Motor neuron (in vitro differentiated cells): ENCODE measurements around the gene NSUN2. TPM values are rescaled to one million over a fixed set of nuclear protein-coding genes. Genes with fewer than 3 reads are reported as not detected.
A peak's percentile ranks its signal among the peaks of the same experiment; 100 is the strongest.
"Not testable (repeated sequence)": the region's sequence is repeated elsewhere in the genome, so short reads cannot be mapped to it uniquely, and the experiment has no call there.

Experiments
- ATAC-seq, 8 experiments: fragments of 200-7000 bp; cut with Tn5 transposase; replicated peaks in 6 of 8; 2 replicates each; pipeline ENCODE4 v1.8.0; 2021; ENCODE audit warnings: mild to moderate bottlenecking in 8 of 8, moderate library complexity in 8 of 8
- H3K27ac ChIP-seq, 2 donors: fragments of 250-450 bp; sonication (Bioruptor Pico); 2 replicates each; pipeline ENCODE4 v1.9.0; 2021; ENCODE audit warnings: antibody characterized with exemption in 2 of 2, mild to moderate bottlenecking in 2 of 2, moderate library complexity in 1 of 2
- H3K4me1 ChIP-seq, 2 donors: fragments of 250-450 bp; sonication (Bioruptor Pico); replicated peaks in 1 of 2; 2 replicates each; pipeline ENCODE4 v1.6.1; 2021; ENCODE audit warnings: antibody characterized with exemption in 2 of 2, mild to moderate bottlenecking in 2 of 2, moderate library complexity in 1 of 2
- H3K4me3 ChIP-seq, 5 donors: fragments of 250-450 bp; sonication (Bioruptor Pico); 2 replicates each; pipeline ENCODE4 v1.9.0; 2021; ENCODE audit warnings: antibody characterized with exemption in 5 of 5, mild to moderate bottlenecking in 5 of 5, moderate library complexity in 4 of 5
- WGBS, 10 experiments: fragments of 450-650 bp; shearing (Covaris generic); methylation state at CpG; one replicate each; pipeline ENCODE4 v1.0.0; 2022; 5-methylcytosine and 5-hydroxymethylcytosine counted together
- in situ Hi-C, 9 experiments: fragments of 400-800 bp; cut with MboI; loops; one replicate each; pipeline ENCODE4 v1.15.0; 2021; ENCODE audit warnings: low sequenced_read_pairs in 9 of 9, low pct_unique_long_range_greater_than_20kb in 2 of 9; ENCODE audit not compliant: unreplicated experiment in 9 of 9
- total RNA-seq, 8 experiments: library from RNA; unstranded; fragments of 300-600 nt; gene quantifications; 2 replicates each; pipeline versions ENCODE4 v1.2.3 to v1.2.4, GENCODE V29; 2022

Gene NSUN2
- total RNA-seq, 8 experiments from 2014 or later: 20.6 to 86.7 (median 35.2) TPM

GRCh38 chr5:6576861-6577501 is 55.9 kb downstream of the NSUN2 start:
- peak in 3 of 8 experiments; percentile 76 to 83 (median 80) for ATAC-seq
- in situ Hi-C loops: loop anchor here in 2 of 9 experiments (25.0 kb wide), 1 partner anchor 1090 kb away; no protein-coding TSS in a partner anchor
- no peak overlapping the region for H3K4me3 ChIP-seq
- 34 to 100% (median 74%) methylated on average over 1 to 5 of the region's 5 CpGs for WGBS, 10 experiments
- H3K27ac ChIP-seq: no peak overlapping the region
- peaks cover 10 to 33% of the 10 kb centered on the region in 2 donors for H3K4me1 ChIP-seq

- H3K4me1 ChIP-seq: peaks cover 10 to 30% of the 10 kb centered on the region in 2 donors
- H3K27ac ChIP-seq: no peak overlapping the region
- WGBS, 10 experiments: 18 to 58% (median 48%) methylated on average over 1 to 11 of the region's 12 CpGs; no CpG with 5 or more reads in 1 of the 10 experiments
- in situ Hi-C loops: loop anchor here in 4 of 9 experiments (25.0 kb wide), 1 partner anchor 1087 kb away; no protein-coding TSS in a partner anchor
- ATAC-seq: peak in 7 of 8 experiments; percentile 26 to 72 (median 54)
- H3K4me3 ChIP-seq: no peak overlapping the region
These were observed 58.2 kb downstream of the NSUN2 start for GRCh38 chr5:6574537-6575245.

- Histone ChIP-seq H3K4me3 (no peak overlapping the region), H3K4me1 (peaks cover 10 to 30% of the 10 kb centered on the region in 2 donors), H3K27ac (no peak overlapping the region)
- in situ Hi-C loops: loop anchor here in 2 of 9 experiments (25.0 kb wide), 1 partner anchor 1087 kb away; no protein-coding TSS in a partner anchor
- no peak for ATAC-seq
- 0 to 87% (median 79%) methylated on average over 1 to 9 of the region's 11 CpGs; no CpG with 5 or more reads in 5 of the 10 experiments for WGBS, 10 experiments
These were observed 58.7 kb downstream of the NSUN2 start for GRCh38 chr5:6574111-6574510.

- in situ Hi-C loops: loop anchor here in 2 of 9 experiments (25.0 kb wide), 1 partner anchor 1086 kb away; no protein-coding TSS in a partner anchor
- Histone ChIP-seq H3K4me3 (no peak overlapping the region), H3K27ac (no peak overlapping the region), H3K4me1 (peaks cover 10 to 30% of the 10 kb centered on the region in 2 donors)
- peak in 1 of 8 experiments; percentile 25 for ATAC-seq
- WGBS, 10 experiments: 24 to 80% (median 61%) methylated on average over 1 to 11 of the region's 12 CpGs; no CpG with 5 or more reads in 3 of the 10 experiments
These were observed 59.2 kb downstream of the NSUN2 start for GRCh38 chr5:6573651-6574101.

GRCh38 chr5:6572825-6573380 is 59.9 kb downstream of the NSUN2 start:
- ATAC-seq: no peak
- Histone ChIP-seq H3K27ac (no peak overlapping the region), H3K4me1 (peaks cover 10 to 23% of the 10 kb centered on the region in 2 donors), H3K4me3 (no peak overlapping the region)
- 40 to 92% (median 88%) methylated on average over 1 to 6 of the region's 21 CpGs; no CpG with 5 or more reads in 4 of the 10 experiments for WGBS, 10 experiments
- in situ Hi-C loops: loop anchor here in 2 of 9 experiments (25.0 kb wide), 1 partner anchor 1086 kb away; no protein-coding TSS in a partner anchor

- in situ Hi-C loops: loop anchor here in 2 of 9 experiments (25.0 kb wide), 1 partner anchor 1085 kb away; no protein-coding TSS in a partner anchor
- H3K4me1 ChIP-seq: peaks cover 10 to 19% of the 10 kb centered on the region in 2 donors
- no peak for ATAC-seq
- 50 to 89% (median 70%) methylated on average over 1 to 11 of the region's 30 CpGs; no CpG with 5 or more reads in 1 of the 10 experiments for WGBS, 10 experiments
- H3K4me3 ChIP-seq: no peak overlapping the region
- no peak overlapping the region for H3K27ac ChIP-seq
These were observed 60.6 kb downstream of the NSUN2 start for GRCh38 chr5:6572086-6572824.

- H3K4me3 ChIP-seq, H3K27ac ChIP-seq, ATAC-seq: not testable (repeated sequence)
- 20 to 100% (median 40%) methylated on average over 1 to 2 of the region's 2 CpGs; no CpG with 5 or more reads in 5 of the 10 experiments for WGBS, 10 experiments
- H3K4me1 ChIP-seq: peaks cover 10 to 19% of the 10 kb centered on the region in 2 donors
- in situ Hi-C loops: loop anchor here in 2 of 9 experiments (25.0 kb wide), 1 partner anchor 1084 kb away; no protein-coding TSS in a partner anchor
These were observed 61.2 kb downstream of the NSUN2 start for GRCh38 chr5:6571607-6572006.

GRCh38 chr5:6570530-6570929 is 62.3 kb downstream of the NSUN2 start:
- H3K4me1 ChIP-seq: peaks cover 10 to 19% of the 10 kb centered on the region in 2 donors
- ATAC-seq: no peak
- no peak overlapping the region for H3K4me3 ChIP-seq
- in situ Hi-C loops: loop anchor here in 2 of 9 experiments (25.0 kb wide), 1 partner anchor 1083 kb away; no protein-coding TSS in a partner anchor
- H3K27ac ChIP-seq: no peak overlapping the region
- WGBS, 10 experiments: 48 to 92% (median 61%) methylated on average over 2 to 4 of the region's 5 CpGs; no CpG with 5 or more reads in 5 of the 10 experiments

GRCh38 chr5:6568889-6569288 is 64.0 kb downstream of the NSUN2 start:
- in situ Hi-C loops: loop anchor here in 2 of 9 experiments (25.0 kb wide), 1 partner anchor 1082 kb away; no protein-coding TSS in a partner anchor
- peak in 2 of 8 experiments; percentile 77 to 88 for ATAC-seq
- WGBS, 10 experiments: 0 to 63% (median 6%) methylated on average over 1 to 4 of the region's 6 CpGs; no CpG with 5 or more reads in 4 of the 10 experiments

GRCh38 chr5:6568383-6568782 is 64.5 kb downstream of the NSUN2 start:
- Histone ChIP-seq H3K4me1 (no peaks in the 10 kb centered on the region), H3K27ac (no peak overlapping the region), H3K4me3 (no peak overlapping the region)
- in situ Hi-C loops: loop anchor here in 2 of 9 experiments (25.0 kb wide), 1 partner anchor 1081 kb away; no protein-coding TSS in a partner anchor
- ATAC-seq: peak in 1 of 8 experiments; percentile 22
- 0 to 80% (median 40%) methylated on average over 1 to 4 of the region's 6 CpGs; no CpG with 5 or more reads in 5 of the 10 experiments for WGBS, 10 experiments

More at GRCh38 chr5:6568889-6569288, 64.0 kb downstream of the NSUN2 start:
- H3K27ac ChIP-seq: no peak overlapping the region
- no peak overlapping the region for H3K4me3 ChIP-seq
- H3K4me1 ChIP-seq: peaks cover 0 to 4% of the 10 kb centered on the region in 2 donors

GRCh38 chr5:6567835-6568234 is 65.0 kb downstream of the NSUN2 start:
- in situ Hi-C loops: loop anchor here in 2 of 9 experiments (25.0 kb wide), 1 partner anchor 1081 kb away; no protein-coding TSS in a partner anchor
- no peak for ATAC-seq
- H3K27ac ChIP-seq: no peak overlapping the region
- no peak overlapping the region for H3K4me3 ChIP-seq
- H3K4me1 ChIP-seq: no peaks in the 10 kb centered on the region
